CMK (cell line): Measurements from ENCODE around the gene ABCB1.
"Not testable (repeated sequence)": the region's sequence is repeated elsewhere in the genome, so short reads cannot be mapped to it uniquely, and the experiment has no call there.

ENCODE experiments used
- DNase-seq: peaks from one replicate; pipeline ENCODE4 v3.0.0-alpha.2; 2010; ENCODE audit warnings: low read depth

Gene ABCB1

DNA sequence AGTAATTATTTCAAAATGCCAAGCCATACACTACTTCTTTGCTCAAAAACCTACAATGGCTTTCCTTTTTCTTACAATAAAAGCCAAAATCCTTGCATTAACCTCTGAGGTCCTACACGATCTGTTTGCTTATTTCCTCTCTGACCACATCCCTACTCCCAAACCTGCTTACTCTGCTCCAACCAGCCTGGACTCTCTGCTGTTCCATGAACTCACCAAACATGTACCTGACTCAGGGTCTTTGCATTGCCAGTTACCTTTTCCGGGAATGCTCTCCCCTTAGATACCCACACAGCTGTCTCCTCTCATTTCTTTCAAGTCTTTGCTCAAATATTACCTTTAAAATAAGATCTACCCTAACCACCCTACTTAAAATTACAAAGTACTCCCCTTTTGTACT is 127.5 kb downstream of the ABCB1 start:
- no peak for DNase-seq

DNA sequence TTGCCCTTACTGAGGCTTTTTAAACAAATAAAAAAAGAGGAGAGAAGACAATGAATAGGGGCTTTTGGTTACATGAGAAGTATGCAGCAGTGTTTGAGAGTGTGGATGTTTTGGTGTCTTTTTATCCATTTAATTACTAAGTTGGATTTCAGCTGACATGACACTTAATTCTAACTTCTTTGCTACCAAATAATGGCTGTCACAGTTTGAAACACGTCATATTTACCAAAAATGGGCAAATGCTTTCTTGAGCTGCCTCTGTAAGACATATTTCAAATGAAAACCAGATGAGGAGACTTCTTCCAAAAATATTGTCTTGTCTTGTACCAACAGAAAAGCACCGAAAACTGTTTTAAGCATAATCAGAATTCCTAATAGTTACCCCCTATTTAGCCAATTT is 129.2 kb downstream of the ABCB1 start:
- no peak for DNase-seq

DNA sequence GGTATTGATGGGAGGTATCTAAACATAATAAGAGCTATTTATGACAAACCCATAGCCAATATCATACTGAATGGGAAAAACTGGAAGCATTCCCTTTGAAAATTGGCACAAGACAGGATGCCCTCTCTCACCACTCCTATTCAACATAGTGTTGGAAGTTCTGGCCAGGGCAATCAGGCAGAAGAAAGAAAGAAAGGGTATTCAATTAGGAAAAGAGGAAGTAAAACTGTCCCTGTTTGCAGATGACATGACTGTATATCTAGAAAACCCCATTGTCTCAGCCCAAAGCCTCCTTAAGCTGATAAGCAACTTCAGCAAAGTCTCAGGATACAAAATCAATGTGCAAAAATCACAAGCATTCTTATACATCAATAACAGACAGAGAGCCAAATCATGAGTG is 131.5 kb downstream of the ABCB1 start:
- DNase-seq = not testable (repeated sequence)

GRCh38 chr7:87465534-87465880 is 135.2 kb downstream of the ABCB1 start:
- not testable (repeated sequence) for DNase-seq

GRCh38 chr7:87464830-87465533 is 135.7 kb downstream of the ABCB1 start:
- not testable (repeated sequence) for DNase-seq

DNA sequence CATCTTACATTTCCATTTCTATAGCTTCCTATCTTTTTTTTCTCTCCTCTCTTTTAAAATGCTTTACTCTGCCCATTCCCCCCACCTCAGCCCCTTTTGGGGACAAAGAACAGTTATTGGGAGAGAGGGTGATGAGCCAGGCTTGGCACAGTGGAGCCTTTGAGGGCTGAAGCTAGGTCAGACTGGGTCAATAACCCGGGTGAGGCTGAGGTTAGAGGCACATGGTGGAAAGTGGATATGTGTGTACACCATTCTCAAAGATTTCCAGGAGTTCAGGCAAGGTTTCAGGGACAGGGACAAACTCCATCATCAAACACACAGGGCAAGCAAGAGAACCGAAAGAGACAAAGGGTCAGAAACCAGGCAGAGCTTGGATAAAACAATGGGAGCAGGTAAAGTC is 136.7 kb downstream of the ABCB1 start:
- DNase-seq = no peak

- not testable (repeated sequence) for DNase-seq
Measured at GRCh38 chr7:87460444-87460843, 140.2 kb downstream of the ABCB1 start.

- no peak for DNase-seq
Measured at GRCh38 chr7:87459941-87460340, 140.7 kb downstream of the ABCB1 start.

GRCh38 chr7:87458148-87458547 is 142.5 kb downstream of the ABCB1 start:
- no peak for DNase-seq

DNA sequence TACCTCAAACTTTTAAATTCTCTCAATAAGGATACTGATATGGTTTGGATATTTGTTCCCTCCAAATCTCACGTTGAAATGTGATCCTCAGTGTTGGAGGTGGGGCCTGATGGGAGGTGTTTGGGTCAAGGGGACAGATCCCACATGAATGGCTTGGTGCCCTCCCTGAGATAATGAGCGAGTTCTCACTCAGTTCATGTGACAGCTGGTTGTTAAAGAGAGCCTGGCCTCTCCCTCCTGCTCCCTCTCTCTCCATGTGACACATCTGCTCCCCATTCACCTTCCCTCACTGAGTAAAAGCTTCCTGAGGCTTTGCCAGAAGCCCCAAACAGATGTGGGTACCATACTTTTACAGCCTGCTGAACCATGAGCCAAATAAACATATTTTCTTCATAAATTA is 144.4 kb downstream of the ABCB1 start:
- no peak for DNase-seq
